Mesendoderm (in vitro differentiated cells): ENCODE data around the gene POU2F1.
A peak's percentile ranks its signal among the peaks of the same experiment; 100 is the strongest.

ENCODE experiments used
- DNase-seq: peaks from one replicate; pipeline ENCODE4 v3.0.0; 2013
- H2AK5ac ChIP-seq: 2 replicates; pipeline ENCODE4 v1.6.1; 2013; ENCODE audit warnings: low read length, inconsistent platforms
- H2BK120ac ChIP-seq: 2 replicates; pipeline ENCODE4 v1.6.1; 2013; ENCODE audit warnings: low read depth, mild to moderate bottlenecking, low read length, moderate library complexity, mixed read lengths
- H2BK15ac ChIP-seq: replicated peaks from 2 replicates; pipeline ENCODE4 v1.6.1; 2013; ENCODE audit warnings: low read depth, mild to moderate bottlenecking, moderate library complexity
- H2BK5ac ChIP-seq: 2 replicates; pipeline ENCODE4 v1.6.1; 2013; ENCODE audit warnings: low read length, inconsistent platforms
- H3K18ac ChIP-seq: 2 replicates; pipeline ENCODE4 v1.6.1; 2013; ENCODE audit warnings: mild to moderate bottlenecking, low read length, mixed read lengths
- H3K23ac ChIP-seq: one replicate; pipeline ENCODE4 v1.6.1; 2013; ENCODE audit warnings: low read length
- H3K27ac ChIP-seq: 2 replicates; pipeline ENCODE4 v1.5.1; 2013; ENCODE audit warnings: low read depth, mild to moderate bottlenecking, inconsistent platforms, low read length, moderate library complexity
- H3K27me3 ChIP-seq: 2 replicates; pipeline ENCODE4 v1.6.1; 2013; ENCODE audit warnings: low read length, control low read depth, mild to moderate bottlenecking, inconsistent platforms; ENCODE audit not compliant: insufficient read depth, poor library complexity
- H3K36me3 ChIP-seq: 2 replicates; pipeline ENCODE4 v1.6.1; 2013; ENCODE audit warnings: low read length, inconsistent platforms; ENCODE audit not compliant: control insufficient read depth, insufficient read depth
- H3K4ac ChIP-seq: one replicate; pipeline ENCODE4 v1.6.1; 2013; ENCODE audit warnings: low read depth, mild to moderate bottlenecking, low read length, moderate library complexity
- H3K4me1 ChIP-seq: 2 replicates; pipeline ENCODE4 v1.6.1; 2013; ENCODE audit warnings: low read depth, low read length, inconsistent platforms; ENCODE audit not compliant: control insufficient read depth
- H3K4me2 ChIP-seq: 2 replicates; pipeline ENCODE4 v1.6.1; 2013; ENCODE audit warnings: low read length
- H3K4me3 ChIP-seq: 2 replicates; pipeline ENCODE4 v1.5.1; 2013; ENCODE audit warnings: mild to moderate bottlenecking, low read length
- H3K56ac ChIP-seq: one replicate; pipeline ENCODE4 v1.6.1; 2013; ENCODE audit warnings: low read length
- H3K79me1 ChIP-seq: 2 replicates; pipeline ENCODE4 v1.6.1; 2013; ENCODE audit warnings: low read length, inconsistent platforms
- H3K79me2 ChIP-seq: 2 replicates; pipeline ENCODE4 v1.6.1; 2013; ENCODE audit warnings: mild to moderate bottlenecking, low read length; ENCODE audit not compliant: control insufficient read depth, insufficient read depth
- H3K9ac ChIP-seq: 2 replicates; pipeline ENCODE4 v1.6.1; 2013; ENCODE audit warnings: low read length, inconsistent platforms
- H4K5ac ChIP-seq: one replicate; pipeline ENCODE4 v1.6.1; 2013; ENCODE audit warnings: low read length
- H4K8ac ChIP-seq: one replicate; pipeline ENCODE4 v1.6.1; 2013; ENCODE audit warnings: low read depth, mild to moderate bottlenecking, control low read depth, low read length, moderate library complexity
- WGBS: extraction: QIAGEN DNeasy Blood & Tissue Kit; methylation state at CpG from one replicate; pipeline ENCODE4 v1.1.7; 2013; ENCODE audit warnings: low lambda C conversion rate, missing lambda C conversion rate; ENCODE audit not compliant: insufficient coverage; ENCODE audit errors: extremely low coverage; 5-methylcytosine and 5-hydroxymethylcytosine counted together

POU2F1 gene

DNA sequence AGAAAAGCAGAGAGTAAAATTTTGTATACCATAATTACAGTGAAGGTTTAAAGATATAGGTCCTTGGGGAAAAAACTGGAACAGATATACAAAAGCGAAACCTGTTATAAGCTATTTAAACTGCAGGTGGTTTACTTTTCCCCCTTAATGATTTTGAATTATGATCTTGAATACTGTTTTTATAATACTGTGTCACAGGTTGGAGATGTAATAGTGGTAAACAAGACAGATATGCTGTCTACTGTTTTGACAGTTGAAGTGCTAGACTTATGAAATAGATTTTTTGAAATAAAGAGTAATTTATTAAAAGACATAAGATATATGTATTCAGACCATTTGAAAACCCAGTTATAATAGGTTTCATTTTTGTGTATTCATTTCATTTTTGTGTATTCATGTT, 168.3 kb downstream of the POU2F1 start:
- Histone ChIP-seq H4K8ac (no peak overlapping the region), H3K79me2 (no peaks in the 10 kb centered on the region), H3K79me1 (no peaks in the 10 kb centered on the region), H3K27ac (no peak overlapping the region), H3K4me3 (no peak overlapping the region), H3K4ac (no peak overlapping the region), H3K23ac (no peak overlapping the region), H3K4me2 (no peak overlapping the region), H3K18ac (no peak overlapping the region), H2AK5ac (no peak overlapping the region), H3K27me3 (no peaks in the 10 kb centered on the region), H3K56ac (no peak overlapping the region), H2BK120ac (no peak overlapping the region), H3K9ac (no peak overlapping the region), H4K5ac (no peak overlapping the region), H3K36me3 (no peaks in the 10 kb centered on the region), H2BK5ac (no peak overlapping the region), H3K4me1 (no peaks in the 10 kb centered on the region), H2BK15ac (no peak overlapping the region)
- no CpG with 5 or more reads among the region's 1 CpG for WGBS
- no peak for DNase-seq

DNA sequence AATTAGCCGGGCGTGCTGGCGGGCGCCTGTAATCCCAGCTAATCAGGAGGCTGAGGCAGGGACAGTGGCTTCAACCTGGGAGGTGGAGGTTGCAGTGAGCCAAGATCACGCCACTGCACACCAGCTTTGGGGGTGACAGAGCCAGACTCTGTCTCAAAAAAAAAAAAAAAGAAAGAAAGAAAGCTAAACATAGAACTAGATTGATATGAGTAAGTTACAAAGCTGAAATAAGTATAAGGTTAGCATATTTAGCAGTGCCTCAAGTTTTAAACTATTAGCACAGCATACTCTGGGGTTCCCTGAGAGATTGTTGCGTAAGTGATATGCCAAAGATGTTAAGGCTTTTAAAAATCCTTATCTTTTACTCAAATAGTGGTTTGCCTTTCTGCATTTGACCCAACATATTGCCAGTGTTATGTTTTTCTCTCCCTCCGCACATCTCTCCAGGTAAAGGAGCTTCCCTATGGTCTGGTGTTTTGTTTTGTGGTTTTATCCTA, 171.6 kb downstream of the POU2F1 start:
- Histone ChIP-seq H3K9ac (no peak overlapping the region), H3K56ac (no peak overlapping the region), H3K4me3 (no peak overlapping the region), H2AK5ac (no peak overlapping the region), H3K18ac (no peak overlapping the region), H3K27ac (no peak overlapping the region), H2BK15ac (no peak overlapping the region), H3K27me3 (no peaks in the 10 kb centered on the region), H3K36me3 (no peaks in the 10 kb centered on the region), H4K5ac (no peak overlapping the region), H3K79me2 (no peaks in the 10 kb centered on the region), H4K8ac (no peak overlapping the region), H3K4me1 (no peaks in the 10 kb centered on the region), H3K23ac (no peak overlapping the region), H2BK120ac (no peak overlapping the region), H3K4ac (no peak overlapping the region), H3K79me1 (no peaks in the 10 kb centered on the region), H2BK5ac (no peak overlapping the region), H3K4me2 (no peak overlapping the region)
- WGBS: no CpG with 5 or more reads among the region's 7 CpGs
- no peak for DNase-seq

GRCh38 chr1:167400359-167400953, 179.8 kb downstream of the POU2F1 start:
- no CpG with 5 or more reads among the region's 2 CpGs for WGBS
- H3K27me3 ChIP-seq: no peaks in the 10 kb centered on the region
- no peak overlapping the region for H4K5ac ChIP-seq

GRCh38 chr1:167401260-167401873, 180.7 kb downstream of the POU2F1 start:
- no peak overlapping the region for H3K56ac ChIP-seq
- no peak overlapping the region for H4K8ac ChIP-seq
- H3K27ac ChIP-seq: no peak overlapping the region
- peak; percentile 70 for DNase-seq
- H3K36me3 ChIP-seq: peaks cover 3% of the 10 kb centered on the region
- no peak overlapping the region for H2BK15ac ChIP-seq
- H2AK5ac ChIP-seq: no peak overlapping the region
- no peak overlapping the region for H2BK5ac ChIP-seq
- no peaks in the 10 kb centered on the region for H3K27me3 ChIP-seq
- H4K5ac ChIP-seq: no peak overlapping the region
- H3K4me3 ChIP-seq: no peak overlapping the region
- H3K23ac ChIP-seq: no peak overlapping the region
- H3K4me1 ChIP-seq: no peaks in the 10 kb centered on the region
- H3K9ac ChIP-seq: no peak overlapping the region
- no peak overlapping the region for H3K4me2 ChIP-seq
- whole genome bisulfite sequencing: no CpG with 5 or more reads among the region's 8 CpGs
- no peak overlapping the region for H3K4ac ChIP-seq
- H3K79me2 ChIP-seq: no peaks in the 10 kb centered on the region
- H2BK120ac ChIP-seq: no peak overlapping the region
- no peak overlapping the region for H3K18ac ChIP-seq
- H3K79me1 ChIP-seq: no peaks in the 10 kb centered on the region

More at GRCh38 chr1:167400359-167400953, 179.8 kb downstream of the POU2F1 start:
- H3K79me1 ChIP-seq: no peaks in the 10 kb centered on the region
- H3K4me3 ChIP-seq: no peak overlapping the region
- no peak overlapping the region for H3K56ac ChIP-seq
- no peak overlapping the region for H3K4me2 ChIP-seq
- H3K36me3 ChIP-seq: peaks cover 3% of the 10 kb centered on the region
- no peak overlapping the region for H2BK15ac ChIP-seq
- no peak overlapping the region for H2BK120ac ChIP-seq
- no peak overlapping the region for H3K9ac ChIP-seq
- H3K18ac ChIP-seq: no peak overlapping the region
- DNase-seq: no peak
- H3K4me1 ChIP-seq: no peaks in the 10 kb centered on the region
- no peak overlapping the region for H2AK5ac ChIP-seq
- H3K27ac ChIP-seq: no peak overlapping the region
- H2BK5ac ChIP-seq: no peak overlapping the region
- H4K8ac ChIP-seq: no peak overlapping the region
- no peaks in the 10 kb centered on the region for H3K79me2 ChIP-seq
- H3K4ac ChIP-seq: no peak overlapping the region
- no peak overlapping the region for H3K23ac ChIP-seq

DNA sequence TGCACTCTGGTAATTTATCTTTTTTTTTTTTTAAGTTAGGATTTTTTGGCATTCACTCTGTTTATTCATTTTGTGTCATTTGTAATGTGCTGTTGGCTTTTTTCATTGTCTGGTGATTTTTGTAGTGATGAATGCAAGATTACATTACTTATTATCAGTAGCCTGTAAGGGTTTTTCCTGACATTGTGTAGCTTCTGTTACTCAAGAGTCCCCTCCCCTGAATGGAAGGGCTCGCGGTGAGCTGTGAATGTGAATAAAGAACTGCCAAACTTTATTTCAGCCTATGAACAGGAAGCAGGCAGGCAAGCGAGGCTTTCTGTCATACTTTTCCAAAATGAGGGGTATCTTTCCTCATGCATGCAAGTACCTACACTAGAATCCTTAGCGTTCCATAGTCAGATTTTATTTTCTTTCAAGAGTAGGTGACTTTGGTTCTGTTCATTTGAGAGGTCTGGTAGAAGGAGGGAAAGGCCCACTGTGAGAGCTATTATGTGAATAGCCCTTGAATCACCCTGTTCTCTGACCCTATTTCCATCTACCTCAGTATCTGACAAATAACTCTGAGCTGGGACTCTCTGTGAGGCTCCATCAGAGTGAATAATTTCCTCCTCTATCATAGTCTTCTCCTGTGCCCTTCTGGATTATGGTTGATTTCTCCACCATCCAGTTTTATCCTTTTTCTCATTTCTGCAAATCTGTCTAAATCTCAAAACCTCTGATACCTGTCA, 183.6 kb downstream of the POU2F1 start:
- no peaks in the 10 kb centered on the region for H3K36me3 ChIP-seq
- H2BK15ac ChIP-seq: no peak overlapping the region
- H2BK5ac ChIP-seq: no peak overlapping the region
- no peak overlapping the region for H2BK120ac ChIP-seq
- no peak overlapping the region for H3K4ac ChIP-seq
- no peak overlapping the region for H3K4me3 ChIP-seq
- no peak overlapping the region for H3K27ac ChIP-seq
- no peaks in the 10 kb centered on the region for H3K79me1 ChIP-seq
- WGBS: no CpG with 5 or more reads among the region's 4 CpGs
- H3K27me3 ChIP-seq: no peaks in the 10 kb centered on the region
- H4K8ac ChIP-seq: no peak overlapping the region
- no peak overlapping the region for H3K56ac ChIP-seq
- H3K23ac ChIP-seq: no peak overlapping the region
- H3K4me1 ChIP-seq: no peaks in the 10 kb centered on the region
- DNase-seq: no peak
- no peak overlapping the region for H3K18ac ChIP-seq
- H4K5ac ChIP-seq: no peak overlapping the region
- no peak overlapping the region for H3K9ac ChIP-seq
- H3K79me2 ChIP-seq: no peaks in the 10 kb centered on the region
- no peak overlapping the region for H2AK5ac ChIP-seq
- no peak overlapping the region for H3K4me2 ChIP-seq
